Tibial nerve (tissue), 3 donors: Measurements from ENCODE around the gene APEX2.

Source experiments
- POLR2A ChIP-seq, 2 donors: fragments of 450-650 bp; IDR thresholded peaks; one replicate each; pipeline ENCODE4 v1.6.1; 2017; ENCODE audit warnings: antibody characterized with exemption in 2 of 2, mild to moderate bottlenecking in 2 of 2, moderate library complexity in 2 of 2
- TF ChIP-seq, protein P1 (sequence below), 5 experiments: fragments of 200-600 bp in 3 of 5; fragments of 450-650 bp in 2 of 5; sonication (generic) in 3 of 5; IDR thresholded peaks; one replicate each; pipeline ENCODE4 v1.5.1; 2016 to 2019; ENCODE audit warnings: antibody characterized with exemption in 5 of 5, mild to moderate bottlenecking in 3 of 5, moderate library complexity in 2 of 5

DNA sequence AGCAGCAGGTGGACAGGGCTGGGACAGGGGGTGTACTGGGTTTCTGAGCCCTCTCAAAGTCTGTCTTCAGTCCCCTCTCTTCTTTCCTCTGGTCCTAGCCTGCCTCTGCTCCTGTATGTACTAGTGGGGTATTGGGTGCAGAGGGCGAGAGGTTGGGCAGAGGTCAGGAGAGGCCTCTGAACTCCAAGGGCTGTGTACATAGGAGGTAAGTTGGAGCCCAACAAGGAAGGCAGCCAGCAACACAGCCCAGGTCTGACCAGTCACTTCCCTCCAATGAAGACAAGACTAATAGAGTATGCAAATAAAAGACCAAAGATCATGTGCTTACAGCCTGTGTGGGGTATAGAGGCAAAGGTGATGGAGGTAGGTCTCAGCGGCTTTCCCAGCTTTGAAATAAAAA, 6.1 kb upstream of the APEX2 start, which contains the start of gene PFKFB1:
- TF ChIP-seq, protein P1, sequence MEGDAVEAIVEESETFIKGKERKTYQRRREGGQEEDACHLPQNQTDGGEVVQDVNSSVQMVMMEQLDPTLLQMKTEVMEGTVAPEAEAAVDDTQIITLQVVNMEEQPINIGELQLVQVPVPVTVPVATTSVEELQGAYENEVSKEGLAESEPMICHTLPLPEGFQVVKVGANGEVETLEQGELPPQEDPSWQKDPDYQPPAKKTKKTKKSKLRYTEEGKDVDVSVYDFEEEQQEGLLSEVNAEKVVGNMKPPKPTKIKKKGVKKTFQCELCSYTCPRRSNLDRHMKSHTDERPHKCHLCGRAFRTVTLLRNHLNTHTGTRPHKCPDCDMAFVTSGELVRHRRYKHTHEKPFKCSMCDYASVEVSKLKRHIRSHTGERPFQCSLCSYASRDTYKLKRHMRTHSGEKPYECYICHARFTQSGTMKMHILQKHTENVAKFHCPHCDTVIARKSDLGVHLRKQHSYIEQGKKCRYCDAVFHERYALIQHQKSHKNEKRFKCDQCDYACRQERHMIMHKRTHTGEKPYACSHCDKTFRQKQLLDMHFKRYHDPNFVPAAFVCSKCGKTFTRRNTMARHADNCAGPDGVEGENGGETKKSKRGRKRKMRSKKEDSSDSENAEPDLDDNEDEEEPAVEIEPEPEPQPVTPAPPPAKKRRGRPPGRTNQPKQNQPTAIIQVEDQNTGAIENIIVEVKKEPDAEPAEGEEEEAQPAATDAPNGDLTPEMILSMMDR (IDR thresholded peaks at IDR 0.05): no peak
- no peak for TF ChIP-seq POLR2A (IDR thresholded peaks at IDR 0.05)
